ENCODE measurements around the gene NRG2.
A peak's percentile ranks its signal among the peaks of the same experiment; 100 is the strongest.

Gene NRG2

DNA sequence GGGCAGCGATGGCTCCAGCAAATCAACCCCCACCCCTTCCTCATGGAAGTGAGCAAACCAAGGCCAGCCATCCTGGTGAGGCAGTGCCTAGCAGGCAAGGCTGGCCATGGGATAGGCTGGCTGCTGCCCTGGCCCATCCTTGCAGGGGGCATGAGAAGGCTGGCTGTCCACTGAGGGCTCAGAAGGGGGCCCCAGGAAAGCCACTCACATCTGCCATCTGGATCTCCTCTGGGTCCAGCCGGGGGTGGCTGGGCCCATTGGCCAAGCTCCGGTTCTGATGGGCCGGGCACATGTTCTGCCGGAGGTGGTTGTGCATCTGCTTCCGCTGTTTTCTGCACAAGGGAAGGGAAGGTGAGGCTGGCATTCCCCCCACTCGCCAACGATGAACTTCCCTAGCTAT, 190.4 kb downstream of the NRG2 start:
- DNase-seq, result no peak

DNA sequence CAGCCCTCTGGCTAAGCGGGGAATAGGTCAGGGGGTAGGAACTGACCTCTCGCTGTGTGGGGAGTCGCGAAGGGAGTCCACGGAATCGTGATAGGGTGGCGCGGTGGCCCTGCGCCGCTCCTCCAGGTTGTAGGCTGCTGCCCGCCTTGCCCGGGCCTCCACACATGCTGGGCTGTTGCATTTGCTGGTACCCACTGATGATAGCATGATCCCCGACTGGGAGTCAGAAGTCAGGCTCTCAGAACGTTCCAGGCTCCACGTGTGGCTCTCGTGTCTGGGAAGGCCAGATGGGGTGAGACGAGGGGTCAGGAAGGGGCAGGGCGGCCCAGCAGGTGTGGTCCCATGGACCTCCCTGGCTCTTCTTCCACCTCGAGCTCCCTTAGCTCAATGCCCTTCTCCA, 191.5 kb downstream of the NRG2 start:
- no peak for DNase-seq

DNA sequence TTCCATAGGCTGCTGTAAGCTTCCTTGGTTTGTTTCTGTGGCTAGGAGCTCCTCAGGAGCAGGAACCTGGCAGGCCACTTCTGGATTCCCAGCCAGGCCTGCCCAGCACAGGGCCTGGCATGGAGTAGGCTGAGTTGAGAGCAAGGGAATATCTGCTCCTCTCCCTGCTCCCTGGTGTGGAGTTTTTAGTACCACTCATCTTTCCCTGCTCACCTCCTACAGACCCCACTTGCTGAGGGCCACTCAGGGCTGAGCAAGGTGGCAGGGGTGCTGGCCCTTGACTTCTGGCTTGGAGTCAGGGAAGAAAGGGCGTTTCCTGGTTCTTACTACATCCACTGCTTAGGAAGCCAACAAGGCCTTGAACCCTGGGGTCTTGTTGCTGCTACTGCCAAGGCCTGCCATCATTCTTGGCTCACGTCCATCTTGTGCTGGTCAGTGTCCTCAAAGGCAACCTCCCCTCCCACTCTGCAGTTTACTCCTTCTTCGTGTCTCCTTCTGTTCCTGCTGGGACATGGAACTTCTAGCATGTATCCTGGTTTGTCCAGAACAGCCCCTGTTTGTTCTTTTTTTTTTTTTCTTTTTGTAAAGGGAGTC, 192.6 kb downstream of the NRG2 start:
- no peak for DNase-seq

DNA sequence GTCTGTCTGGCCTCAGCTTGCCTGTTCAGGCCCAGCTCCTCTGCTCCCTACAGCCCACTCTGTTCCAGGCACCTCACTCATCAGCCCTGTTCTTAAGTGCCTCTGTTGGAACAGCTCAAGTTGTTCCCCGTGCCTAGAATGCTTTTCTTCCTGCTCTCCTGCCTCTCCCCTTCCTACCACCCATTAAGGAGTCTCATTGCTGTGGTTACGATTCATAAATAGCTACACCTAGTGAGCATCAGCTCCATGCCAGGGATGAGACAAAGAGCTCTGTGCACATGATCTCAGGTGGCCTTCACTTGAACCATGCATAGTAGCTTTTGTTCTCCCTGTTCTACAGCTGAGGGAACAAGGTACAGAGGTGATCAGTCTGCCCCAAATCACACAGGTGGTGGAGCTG, 193.2 kb downstream of the NRG2 start:
- no peak for DNase-seq

DNA sequence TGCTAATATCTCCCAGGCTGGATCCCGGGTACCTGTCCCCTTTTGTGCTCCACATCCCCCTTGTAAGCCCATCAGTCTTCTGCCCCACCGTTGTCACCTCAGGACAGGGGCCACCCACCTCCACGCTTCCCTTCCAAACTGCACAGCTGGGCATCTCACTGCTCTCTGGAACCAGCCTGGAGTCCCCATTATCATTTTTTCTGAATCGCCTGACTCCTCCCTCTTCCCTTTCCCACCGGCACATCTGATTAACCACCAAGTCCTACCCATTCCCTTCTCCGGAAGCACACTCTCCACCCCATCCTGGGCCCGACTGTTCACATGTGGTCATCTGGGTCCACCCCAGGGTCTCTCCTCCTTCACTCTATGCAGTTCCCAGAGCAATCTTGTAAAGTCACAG, 193.6 kb downstream of the NRG2 start:
- DNase-seq, result no peak

DNA sequence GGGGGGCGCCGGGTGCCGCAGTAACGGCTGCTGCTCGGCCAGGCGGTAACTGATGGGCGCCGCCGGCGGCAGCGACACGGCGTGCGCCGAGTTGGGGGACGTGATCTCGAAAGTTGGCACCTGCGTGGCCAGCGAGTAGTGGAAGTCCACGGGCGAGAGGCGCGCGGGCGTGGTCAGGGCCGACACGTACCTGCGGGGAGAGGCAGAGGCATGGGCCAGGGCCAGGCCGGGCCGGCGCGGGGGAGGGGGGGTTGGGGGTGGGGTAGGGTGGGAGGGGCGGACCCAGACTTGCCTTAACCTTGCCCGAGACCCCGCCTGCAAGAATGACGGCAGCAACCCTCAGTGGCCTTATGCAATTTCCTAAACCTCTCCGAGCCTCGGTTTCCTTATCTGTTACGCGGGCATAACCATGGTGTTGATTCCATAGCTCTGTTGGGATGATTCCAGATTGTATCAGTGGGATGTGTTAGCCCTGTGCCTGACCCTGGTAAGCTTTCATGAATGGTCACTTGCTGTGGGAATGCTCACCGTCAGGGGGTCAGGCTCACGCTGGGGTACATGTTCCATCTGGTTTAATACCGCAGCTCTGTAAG, 194.5 kb downstream of the NRG2 start:
- DNase-seq, result no peak

DNA sequence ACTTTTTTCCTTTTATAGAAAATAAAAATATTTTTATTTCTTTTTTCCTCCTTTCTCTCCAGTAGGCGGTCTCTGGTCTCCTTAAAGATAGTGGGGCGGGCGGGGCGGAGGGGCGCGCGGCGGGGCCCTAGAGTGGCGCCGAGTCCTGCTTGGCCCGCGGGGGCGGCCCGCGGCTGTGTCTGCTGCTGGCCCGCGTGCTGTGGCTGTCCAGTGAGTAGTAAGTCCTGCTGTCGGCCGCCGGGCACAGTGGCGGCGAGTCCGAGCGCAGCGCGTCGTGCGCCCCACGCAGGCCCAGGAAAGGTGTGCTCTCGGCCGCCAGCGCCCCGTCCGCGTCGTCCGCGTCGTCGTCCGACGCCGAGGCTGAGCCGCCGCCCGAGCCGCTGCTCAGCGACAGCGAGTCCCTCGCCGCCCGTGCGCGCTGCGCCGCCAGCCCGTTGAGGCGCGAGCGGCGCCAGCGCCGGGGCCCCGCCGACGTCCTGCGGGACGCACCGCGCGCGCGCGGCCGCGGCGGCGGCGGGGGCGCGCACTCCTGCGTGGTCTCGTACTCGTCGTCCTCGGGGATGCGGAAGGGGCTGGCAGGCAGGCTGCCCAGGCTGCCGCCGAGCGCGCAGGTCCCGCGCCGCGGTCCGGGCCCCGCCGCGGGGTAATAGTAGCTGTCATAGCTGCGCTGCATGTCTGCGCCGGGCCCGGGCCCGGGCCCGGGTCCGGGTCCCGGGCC, 195.2 kb downstream of the NRG2 start:
- peak; percentile 79 for DNase-seq

DNA sequence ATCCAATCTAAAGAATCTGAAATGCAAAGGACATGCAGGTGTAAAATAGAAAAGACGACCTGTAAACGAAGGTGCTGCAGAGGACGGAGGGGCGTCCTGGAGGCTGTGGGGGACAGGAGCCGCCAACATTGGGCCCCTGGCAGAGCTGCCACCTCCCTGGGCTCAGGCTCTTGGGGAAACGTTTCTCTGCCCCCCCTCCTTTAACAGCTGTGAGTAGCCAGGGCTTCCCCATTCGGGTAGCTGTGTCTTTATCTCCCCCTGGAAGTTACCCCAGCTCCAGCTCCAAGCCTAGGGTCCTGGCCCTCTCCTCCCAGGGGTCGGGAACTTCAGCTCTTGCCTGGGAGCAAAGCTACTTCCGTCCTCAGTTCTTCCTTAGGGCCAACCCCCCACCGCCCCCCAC, 196.0 kb downstream of the NRG2 start:
- DNase-seq, result no peak

DNA sequence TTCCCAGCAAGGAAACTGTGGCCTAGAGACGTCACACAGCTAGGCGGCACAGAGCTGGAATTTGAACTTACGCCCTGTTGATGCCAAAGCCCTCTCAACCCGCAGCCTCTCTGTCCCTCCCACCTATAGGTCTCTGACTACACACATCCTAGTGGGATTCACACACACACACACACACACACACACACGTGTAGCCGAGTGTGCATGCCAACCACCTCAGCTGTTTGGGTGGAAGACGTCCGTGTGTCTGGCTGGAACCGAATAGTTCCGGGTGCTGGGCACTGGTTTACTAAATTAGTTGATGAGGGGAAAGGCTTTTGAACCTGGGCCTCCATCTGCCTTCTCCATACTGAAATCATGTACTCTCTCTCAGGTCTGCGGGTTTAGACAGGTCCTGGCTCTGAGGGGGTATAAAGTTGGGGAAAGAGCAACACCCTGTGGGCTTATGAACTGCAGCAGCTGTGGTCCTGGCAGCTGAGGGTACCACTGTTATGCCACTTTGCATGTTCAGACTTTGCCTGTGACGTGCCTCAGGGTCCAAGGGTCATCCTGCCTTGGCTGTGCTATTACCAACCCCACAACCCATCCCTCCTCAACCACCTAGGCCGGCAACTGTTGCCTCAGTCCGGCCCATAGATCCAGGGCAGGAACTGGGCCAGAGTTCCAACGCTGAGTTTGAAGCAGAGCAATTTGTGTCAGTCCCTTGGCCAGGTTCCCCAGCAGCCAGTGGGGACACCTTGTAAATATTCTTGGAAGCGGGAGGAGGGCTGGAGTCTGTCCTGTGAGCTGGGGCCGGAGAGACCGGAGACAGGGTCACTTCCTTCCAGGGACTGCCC, 197.0 kb downstream of the NRG2 start:
- no peak for DNase-seq

DNA sequence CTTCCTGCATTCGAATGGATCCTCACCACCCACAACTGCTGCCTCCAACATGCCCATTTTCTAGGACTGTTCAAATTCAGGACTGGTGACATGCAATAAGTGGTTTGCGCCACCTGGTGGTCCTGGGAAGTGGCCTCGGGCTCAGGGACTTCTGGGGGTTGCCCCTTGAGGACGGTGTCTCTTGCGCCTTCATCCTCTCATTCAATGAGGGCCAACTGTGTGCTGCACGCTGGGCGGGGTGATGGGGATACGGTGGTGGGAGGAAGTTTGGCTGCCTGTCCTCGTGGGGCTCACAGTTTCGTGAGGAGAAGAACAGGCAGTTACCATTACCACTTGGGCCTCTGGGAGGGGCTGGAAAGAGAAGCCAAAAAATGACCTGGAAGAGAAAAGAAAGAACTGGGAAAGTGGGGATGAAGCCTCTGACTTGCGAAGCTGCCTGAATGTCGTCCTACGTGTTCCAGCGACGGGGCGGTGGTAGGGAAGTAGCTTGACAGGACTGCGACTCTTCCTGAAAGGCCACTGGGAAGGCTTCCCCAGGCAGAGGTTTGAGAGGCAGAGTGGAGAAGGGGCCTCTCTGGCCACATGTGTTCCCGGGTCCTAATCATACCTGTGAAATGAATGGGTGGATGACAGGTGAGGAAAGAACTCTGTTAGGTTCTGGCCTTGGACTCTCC, 198.5 kb downstream of the NRG2 start:
- peak; percentile 72 for DNase-seq

DNA sequence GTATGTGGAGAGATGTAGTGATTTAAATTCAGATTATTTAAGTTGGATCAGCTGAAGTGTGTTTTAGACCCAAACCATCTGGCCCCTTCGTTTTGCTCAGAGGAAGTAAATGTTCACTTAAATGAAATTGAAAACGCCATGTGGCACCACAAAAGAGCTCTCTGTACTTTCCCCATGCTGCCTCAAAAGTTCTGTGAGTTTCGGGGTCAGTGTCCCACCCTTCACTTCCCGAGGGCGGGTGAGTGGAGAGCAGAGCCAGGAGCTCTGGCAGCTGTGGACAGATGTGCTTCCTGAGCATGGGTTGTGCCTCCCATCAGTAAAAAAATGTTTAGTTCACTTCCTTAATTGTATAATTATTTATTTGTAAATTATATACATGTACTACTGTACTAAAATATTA, 199.1 kb downstream of the NRG2 start:
- DNase-seq, result no peak

DNA sequence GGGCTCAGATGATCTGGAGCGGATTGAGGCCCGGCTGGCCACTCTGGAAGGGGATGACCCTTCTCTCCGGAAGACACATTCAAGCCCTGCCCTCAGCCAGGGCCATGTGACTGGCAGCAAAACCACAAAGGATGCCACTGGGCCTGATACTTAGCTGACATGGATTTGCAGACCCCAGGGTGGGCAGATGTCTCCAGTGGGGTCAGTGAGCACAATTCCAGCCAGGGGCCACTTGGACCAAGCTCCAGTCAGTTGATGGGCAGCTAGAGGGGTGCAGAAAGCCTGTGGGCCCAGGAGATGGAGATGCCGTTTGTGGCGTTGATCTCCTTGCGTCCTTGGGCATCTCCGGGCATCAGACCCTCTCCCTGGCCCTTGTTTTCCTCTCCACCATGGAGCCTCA, 200.8 kb downstream of the NRG2 start:
- no peak for DNase-seq

DNA sequence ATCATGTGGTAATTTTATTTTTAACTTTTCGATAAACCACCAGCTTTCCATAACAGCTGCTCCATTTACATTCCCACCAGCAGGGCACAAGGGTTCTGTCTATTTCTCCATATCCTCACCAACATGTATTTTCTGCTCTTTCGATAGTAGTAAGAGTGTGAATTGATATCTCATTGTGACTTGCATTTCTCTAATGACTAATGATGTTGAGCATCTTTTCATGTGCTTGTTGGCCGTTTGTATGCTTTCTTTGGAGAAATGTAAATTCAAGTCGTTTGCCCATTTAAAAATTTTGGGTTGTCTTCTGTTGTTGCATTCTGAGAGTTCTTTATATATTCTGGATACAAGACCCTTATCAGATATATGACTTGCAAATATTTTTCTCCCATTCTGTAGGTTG, 201.6 kb downstream of the NRG2 start:
- no peak for DNase-seq

DNA sequence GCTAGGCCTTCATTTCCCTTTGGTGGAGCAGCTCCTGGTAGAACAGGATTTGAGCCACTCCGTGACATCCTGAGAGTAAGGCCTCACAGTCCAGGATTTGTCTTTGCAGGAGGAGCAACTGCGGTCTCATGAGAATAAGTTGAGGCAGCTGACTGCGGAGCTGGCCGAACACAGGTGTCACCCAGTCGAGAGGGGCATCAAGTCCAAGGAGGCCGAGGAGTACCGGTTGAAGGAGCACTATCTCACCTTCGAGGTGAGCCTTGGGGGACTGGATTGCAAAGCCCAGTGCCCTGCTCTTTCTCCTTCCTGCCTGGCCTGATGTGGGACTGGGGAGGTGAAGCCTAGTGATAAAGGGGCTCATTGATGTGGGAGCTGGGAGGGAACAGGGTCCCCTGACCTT, 203.2 kb downstream of the NRG2 start:
- no peak for DNase-seq

DNA sequence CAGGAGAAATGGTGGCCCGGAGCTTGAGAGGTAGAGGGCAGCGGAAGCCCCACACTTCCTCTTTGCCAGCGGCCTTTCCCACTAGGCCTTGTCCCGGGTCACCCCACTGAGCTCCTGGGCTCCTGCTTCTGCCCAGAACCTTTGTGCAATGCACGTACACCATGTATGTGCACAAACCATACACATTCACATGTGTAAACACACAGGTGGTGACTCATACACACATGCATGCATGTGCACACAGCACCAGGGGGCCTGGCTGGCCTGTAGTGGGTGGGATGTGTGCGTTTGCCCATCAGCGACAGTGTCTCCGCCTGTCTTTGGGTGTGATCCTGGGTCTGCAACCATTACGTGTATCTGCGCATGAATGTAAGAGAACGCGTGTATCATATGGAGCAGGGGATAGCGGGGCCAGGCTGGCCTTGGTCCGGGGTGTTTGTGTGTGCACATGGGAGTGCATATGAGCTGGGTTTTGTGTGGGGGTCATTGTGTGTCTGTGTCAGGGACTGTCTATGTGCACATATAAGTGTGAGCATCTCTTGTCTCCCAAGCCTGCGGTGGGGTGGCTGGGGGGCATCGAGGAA, 203.8 kb downstream of the NRG2 start:
- peak; percentile 21 for DNase-seq

DNA sequence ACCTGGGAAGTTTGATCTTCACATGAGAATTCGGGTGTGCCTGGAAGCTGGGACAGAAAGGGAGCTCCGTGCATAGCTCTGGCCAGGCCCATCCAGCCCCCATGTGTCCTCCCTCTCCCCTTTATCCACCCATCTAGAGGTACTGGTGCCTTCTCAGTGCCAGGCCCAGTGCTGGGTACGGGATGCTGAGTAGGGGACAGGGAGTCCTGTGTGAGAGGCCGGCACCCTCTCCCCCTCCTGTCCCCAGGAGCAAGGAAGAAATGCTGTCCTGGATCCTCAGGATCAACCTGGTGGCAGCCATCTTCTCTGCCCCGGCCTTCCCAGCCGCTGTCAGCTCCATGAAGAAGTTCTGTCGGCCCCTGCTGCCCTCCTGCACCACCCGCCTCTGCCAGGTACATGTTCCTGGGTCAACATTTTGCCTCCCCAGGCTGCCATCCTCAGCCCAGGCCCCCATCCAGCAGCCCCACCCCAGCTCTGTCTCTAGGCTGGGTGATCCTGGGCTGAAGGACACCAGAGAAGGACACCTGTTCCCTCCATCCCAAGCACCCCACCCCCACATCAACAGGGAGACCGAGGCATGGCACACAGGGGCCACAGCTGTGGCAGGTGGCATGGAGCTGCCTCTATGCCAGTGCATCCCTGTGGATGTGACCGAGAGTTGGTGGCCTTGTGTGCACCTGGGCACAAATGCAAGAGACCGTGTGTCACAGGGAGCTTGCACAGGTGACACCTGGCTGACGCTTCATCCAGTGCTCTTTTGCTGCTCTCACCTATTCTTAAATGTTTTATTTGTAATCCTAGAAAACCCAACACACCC, 204.5 kb downstream of the NRG2 start:
- no peak for DNase-seq

DNA sequence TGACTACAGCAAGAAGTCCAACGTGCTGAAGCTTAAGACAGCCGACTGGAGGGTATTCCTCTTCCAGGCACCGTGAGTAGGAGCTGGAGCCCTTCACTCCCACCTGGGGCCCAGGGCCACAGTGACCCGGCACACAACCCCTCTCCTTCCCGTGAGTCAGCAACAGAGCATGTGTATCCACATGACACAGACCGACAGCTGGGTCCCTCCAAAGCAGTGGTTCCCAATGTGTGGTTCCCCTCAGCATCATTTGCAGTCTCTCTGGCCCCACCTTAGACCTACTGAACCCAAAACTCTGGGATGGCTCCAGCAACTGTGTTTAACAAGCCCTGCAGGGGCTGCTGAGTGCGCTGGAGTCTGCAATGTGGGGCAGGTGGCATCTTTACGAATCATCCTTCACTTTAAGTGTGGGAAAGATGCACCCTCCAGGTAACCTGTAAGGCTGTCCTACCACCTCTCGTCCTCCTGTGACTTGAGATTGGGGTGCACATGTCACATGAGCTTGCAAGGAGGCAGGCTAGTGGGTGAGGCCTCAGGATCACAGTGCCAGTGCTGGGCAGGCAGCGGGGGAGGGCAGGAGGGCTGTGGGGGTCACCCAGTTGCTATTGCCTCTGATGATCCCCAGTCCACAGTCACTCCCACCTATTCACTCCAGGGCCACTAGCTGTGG, 205.3 kb downstream of the NRG2 start:
- no peak for DNase-seq

DNA sequence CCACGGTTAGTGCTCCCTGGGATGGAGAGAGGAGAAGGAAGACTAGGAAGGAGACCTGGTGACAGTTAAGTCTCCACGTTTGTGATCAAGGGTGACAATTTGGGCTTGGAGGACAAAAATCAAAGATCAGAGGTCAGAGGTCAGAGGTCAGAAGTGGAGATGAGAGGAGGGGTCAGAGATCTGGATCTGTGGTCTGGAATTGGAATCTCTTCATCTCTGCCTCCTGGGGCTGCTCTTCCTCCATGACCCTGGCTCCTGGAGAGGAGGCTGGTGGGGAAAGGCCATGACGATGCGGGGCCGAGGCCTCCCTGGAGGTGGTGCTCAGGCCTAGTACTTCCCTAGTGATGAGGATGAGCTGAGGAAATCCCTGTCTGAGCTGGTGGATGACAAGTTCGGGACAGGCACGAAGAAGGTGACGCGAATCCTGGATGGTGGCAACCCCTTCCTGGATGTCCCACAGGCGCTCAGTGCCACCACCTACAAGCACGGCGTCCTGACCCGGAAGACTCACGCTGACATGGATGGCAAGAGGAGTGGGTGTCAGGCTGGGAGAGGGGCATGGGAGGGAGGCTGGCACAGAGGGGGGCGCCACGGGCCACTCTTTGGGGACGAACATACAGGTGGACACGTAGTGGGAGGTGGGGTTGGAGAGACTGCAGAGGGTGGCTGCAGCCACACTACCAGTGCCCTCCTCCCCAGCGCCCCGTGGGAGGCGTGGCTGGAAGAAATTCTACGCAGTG, 206.5 kb downstream of the NRG2 start:
- no peak for DNase-seq

DNA sequence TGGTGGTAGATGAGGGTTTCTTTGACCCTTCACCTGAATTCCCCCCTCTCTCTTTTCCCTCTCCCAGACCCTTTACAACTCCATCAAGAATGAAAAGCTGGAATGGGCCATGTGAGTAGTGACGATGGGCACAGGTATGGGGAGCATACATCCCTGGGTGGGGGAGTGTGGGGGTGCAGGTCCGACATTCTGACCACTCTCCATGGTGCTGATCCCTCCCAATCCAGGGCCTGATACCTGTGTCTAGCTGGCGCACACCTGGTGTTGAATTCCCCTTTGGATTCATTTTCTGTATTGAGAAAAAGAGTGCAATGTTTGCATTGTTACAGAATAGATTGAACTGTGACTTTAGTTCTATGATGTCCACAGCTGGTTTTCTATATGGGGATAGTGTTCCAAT, 207.4 kb downstream of the NRG2 start:
- DNase-seq, result no peak

DNA sequence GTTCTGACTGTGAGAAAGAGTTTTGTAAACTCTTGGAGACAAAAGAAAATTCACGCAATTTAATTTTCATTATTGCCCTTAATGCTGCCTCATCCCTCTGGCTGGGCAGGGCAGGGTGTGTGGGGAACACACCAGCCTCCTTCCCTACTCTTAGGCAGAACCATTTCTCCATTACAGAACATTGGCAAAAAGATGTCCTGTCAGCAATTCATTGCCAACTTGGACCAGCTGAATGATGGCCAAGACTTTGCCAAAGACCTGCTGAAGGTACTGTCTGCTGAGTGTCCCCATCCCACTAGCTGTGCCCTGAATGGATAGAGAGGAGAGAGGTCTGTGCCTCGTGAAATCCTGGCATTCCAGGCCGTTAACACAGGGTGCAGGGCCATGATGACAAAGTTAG, 209.6 kb downstream of the NRG2 start:
- no peak for DNase-seq

DNA sequence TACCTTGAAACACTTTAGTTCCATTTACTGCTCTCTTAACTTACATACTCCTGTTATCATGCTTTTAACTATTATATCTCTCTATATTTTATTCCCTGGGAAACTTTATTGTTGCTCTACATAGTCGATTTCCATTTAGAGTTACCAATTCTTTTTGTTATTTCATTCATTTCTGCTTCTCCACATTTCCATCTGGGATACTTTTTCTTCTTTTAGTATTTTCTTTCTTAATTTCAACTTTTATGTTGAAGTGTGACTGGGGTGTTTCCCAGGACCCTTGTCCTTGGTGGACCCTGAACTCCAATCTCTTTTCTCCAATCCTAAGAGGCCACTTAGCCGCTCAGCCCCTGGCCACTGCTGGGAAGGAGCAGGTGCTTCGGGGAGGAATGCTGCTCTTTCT, 211.5 kb downstream of the NRG2 start:
- no peak for DNase-seq

Data from right forelimb (tissue), 1 donor.